G401 (cell line): ENCODE measurements around the gene GSDME. TPM values are rescaled to one million over a fixed set of nuclear protein-coding genes. Genes with fewer than 3 reads are reported as not detected.

ENCODE experiments used
- DNase-seq: peaks from one replicate; pipeline ENCODE4 v3.0.0-alpha.2; 2015; ENCODE audit warnings: low spot score
- in situ Hi-C: cut with HindIII; loops from 2 replicates; pipeline ENCODE4 v1.10.0; 2016; ENCODE audit warnings: low sequenced_read_pairs, mixed read lengths
- total RNA-seq: library from RNA; depleted of rRNA; stranded (reverse); fragments of >200 nt; shearing (Covaris generic); gene quantifications from 2 replicates; pipeline ENCODE4 v1.2.3, GENCODE V29; 2014

The GSDME gene
- total RNA-seq, 1 experiment from 2014 or later = 1.3 TPM

- in situ Hi-C loops = no loop called here
- DNase-seq = no peak
These were observed 43.2 kb downstream of the GSDME start for GRCh38 chr7:24713850-24714675.

DNA sequence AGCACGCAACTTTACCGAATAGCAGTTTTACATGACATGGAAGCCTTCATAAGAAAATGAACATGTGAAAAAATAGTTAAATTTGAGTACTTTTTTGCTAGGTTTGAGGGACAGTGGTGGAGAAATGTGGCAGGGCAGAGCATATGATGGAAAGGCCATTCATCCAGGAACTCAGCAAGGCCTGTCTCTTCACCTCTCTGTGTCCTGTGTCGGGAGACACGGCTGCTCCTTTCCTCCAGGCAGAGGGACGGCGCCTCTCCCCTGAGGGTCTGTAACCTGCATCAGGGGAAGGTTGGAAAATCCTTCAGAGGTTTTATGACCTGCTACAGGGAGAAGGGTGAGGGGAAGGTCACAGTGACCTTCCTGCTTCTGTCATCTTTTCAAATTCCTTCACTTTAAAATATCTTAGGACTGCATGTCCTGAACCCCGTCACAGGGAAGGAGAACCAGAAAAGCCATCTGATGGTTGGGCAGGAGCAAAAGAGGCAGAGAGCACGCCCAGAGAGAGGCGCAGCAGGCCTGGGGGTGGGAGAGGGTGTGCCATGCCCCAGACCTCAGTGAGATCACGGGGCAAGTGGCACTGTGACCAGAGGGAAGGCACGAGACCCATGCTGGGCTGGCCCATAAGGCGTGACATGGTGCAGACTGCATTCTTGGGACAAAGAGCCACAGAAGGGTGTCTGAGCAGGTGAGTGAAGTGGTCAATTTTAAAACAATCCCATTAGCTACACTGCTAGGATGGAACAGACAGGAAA, 44.0 kb downstream of the GSDME start:
- in situ Hi-C loops = no loop called here
- no peak for DNase-seq

- no peak for DNase-seq
- in situ Hi-C loops = no loop called here
These were observed 47.5 kb downstream of the GSDME start for GRCh38 chr7:24709585-24710360.

GRCh38 chr7:24709051-24709450, 48.2 kb downstream of the GSDME start:
- in situ Hi-C loops = no loop called here

DNA sequence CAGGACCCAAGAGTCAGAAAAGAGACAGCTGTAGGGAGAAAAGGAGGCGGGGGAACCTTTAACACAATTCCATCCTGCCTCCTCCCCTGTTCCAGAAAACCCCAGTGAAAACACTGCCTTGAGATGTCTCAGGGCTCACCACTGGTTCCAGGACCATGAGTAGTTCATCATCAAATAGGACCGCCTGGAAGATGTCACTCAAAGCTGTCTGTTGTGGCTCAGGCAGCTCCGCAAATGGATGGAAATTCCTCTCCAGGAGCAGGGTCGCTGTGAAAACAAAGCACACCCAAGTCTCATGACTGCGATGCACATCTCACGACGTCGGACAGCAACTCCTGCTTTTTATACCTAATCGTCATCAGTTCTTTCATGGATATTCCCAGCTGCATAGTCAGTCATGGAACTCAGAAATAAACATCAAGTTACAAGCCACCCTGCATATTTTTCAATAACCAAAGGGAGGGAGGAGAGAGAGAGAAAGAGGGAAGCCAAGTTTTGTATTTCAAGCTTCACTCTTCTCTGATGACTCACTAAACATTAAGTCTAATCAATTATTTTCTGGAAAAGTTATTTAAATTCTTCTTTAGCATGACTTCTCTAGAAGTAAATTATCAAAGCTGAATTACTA, 49.2 kb downstream of the GSDME start:
- no peak for DNase-seq
- in situ Hi-C loops = no loop called here

More at GRCh38 chr7:24709051-24709450, 48.2 kb downstream of the GSDME start:
- DNase-seq = no peak

DNA sequence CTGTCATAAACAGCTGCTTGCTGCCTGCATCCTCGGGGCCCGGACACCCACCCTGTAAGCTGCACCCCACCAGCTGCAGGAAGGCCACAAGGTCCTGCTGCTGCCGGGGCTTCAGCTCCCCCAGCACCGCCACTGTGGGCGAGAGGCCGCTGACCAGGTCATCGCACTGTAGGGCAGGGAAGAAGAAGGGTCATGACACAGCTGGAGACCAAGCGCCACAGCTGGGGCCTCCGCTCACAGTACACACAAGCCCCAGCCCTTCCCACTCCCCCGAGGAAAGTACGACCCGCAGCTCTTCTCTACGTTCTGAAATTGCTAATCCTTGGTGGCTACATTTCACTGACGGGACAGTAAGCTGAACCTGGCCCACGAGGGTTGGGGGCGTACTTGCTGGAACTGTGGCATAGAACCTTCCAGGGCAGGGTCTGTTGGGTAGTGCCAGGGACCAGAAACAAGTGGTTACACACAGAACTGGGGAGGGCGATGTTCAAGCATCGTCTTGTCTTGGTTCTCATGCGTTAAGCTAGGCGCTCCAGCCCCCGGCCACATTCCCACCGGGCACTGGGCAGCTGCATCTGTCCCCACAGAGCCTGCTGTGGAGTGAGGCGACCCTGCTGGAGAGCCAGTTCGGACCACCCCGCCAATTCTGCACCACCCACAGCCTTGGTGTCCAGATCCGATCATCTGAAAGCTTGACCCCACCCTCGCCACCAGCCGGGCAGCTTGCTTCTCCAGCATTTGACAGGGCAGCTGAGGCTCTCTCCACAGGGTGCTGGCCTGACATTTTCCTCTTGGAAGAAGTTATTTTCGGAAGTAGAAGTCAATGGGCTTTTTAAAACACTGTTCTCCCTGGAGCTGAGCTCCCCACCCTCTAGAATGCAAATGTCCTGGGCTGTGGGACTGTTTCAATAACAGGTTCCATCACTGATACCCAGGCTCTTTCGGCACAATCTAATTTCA, 50.8 kb downstream of the GSDME start:
- DNase-seq = peak; percentile 25
- in situ Hi-C loops = no loop called here

- DNase-seq = no peak
- in situ Hi-C loops = no loop called here
These were observed 51.8 kb downstream of the GSDME start for GRCh38 chr7:24705461-24705954.

GRCh38 chr7:24704311-24704710, 53.0 kb downstream of the GSDME start:
- in situ Hi-C loops = no loop called here
- no peak for DNase-seq

DNA sequence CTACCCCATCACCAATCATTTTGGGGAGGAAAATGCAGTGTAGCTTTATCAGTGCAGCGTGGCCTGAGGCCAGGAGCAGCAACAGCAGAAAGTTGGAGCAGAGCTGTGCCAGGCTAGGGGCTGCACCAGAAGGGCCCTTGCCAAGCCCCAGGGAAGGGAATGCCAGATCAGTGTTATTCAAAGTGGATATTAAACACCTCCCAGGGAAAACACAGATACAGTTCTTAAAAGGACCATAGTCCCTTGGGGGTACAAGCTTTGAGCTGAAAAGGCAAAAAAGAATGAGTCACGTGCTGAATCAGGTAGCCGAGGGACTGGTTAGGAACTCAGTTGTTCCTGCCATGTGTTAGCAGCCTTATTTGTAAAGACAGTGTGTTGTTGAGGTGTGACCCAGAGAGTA, 54.0 kb downstream of the GSDME start:
- DNase-seq = no peak
- in situ Hi-C loops = no loop called here

GRCh38 chr7:24702755-24703154, 54.5 kb downstream of the GSDME start:
- in situ Hi-C loops = no loop called here
- DNase-seq = no peak

DNA sequence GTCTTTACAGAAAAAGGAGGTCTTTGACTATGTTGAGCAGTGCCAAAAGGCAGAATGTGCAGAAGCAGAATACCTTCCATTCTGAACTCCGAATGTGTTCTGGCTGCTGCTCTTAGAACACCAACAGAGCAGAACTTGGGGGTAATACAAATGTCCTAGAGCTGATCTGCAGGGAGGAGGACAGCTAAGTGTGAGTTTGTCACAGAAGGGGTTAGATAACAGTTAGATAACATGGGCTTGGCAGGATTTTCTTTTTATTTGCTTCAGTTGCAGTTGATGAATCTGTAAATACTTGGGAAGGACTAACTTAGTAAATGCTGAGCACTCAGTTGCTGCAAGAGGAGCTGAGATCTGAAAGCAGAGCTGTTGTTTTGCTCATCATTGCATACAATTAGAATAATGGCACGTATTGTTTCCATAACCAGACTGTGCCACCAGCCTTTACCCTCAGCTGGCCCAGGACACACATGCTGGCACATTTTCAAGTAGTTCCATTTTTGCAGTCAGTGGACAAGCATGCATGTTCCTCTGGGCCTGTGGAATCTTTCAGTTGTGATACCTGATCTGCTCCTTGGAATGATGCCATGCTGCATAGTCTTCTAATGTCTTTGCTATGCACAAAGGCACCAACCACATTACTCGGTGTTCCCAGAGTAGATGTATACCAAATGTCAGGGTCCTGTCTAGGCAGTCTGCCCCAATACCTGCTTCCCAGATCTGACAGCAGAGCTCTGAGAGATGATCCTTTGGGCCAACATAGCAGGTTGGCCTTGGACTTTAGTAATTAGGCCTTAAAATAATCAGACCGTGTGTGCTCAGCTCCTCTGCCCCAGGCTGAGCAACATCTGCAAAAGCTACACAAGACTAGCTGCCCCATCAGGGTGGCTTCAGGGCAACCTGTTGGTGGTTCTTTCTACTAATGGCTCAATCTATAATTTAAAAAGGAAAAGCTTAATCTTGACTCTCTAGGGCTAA, 55.7 kb downstream of the GSDME start:
- in situ Hi-C loops = no loop called here
- no peak for DNase-seq

GRCh38 chr7:24700521-24701260, 56.6 kb downstream of the GSDME start:
- no peak for DNase-seq
- in situ Hi-C loops = no loop called here

- in situ Hi-C loops = no loop called here
- no peak for DNase-seq
These were observed 58.6 kb downstream of the GSDME start for GRCh38 chr7:24698531-24699266.

DNA sequence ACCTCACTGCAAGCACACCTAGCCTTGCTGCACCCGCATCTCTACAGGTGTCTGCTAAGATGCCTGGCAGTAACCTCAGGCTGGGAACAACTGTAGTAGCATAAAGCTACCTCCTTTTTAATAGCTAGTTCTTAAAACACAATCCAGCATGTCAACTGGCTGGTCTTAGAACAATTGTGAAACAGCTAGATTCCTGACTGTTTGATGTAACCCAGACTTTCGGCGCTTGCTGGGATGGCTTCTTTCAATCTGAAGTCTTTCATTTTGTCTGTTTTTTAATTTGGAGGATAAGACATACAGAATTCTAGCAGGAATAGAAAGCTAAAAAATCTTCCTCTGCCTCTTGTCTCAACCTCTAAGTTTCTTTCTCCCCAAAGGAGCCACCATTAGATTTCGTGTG, 59.8 kb downstream of the GSDME start:
- no peak for DNase-seq
- in situ Hi-C loops = no loop called here

DNA sequence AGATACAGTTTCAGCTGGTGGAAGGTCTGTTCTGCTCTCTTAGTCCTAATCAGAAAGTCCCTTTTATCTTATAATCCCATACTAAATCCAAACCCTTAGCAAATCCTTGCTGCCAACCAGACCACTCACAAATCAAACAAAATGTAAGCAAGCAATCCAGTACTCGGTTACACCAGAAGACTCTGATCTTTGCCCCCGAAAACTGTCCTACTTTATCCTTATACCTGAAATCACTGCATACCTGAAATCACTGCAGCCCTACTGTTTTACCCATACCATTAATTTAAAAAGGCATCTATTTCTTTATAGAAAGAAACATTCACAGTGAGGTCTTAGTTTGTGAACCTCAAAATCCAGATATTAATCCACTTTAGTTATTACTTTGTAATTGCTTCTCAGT, 64.7 kb downstream of the GSDME start:
- no peak for DNase-seq
- in situ Hi-C loops = no loop called here

GRCh38 chr7:24690251-24690650, 67.0 kb downstream of the GSDME start:
- in situ Hi-C loops = no loop called here
- DNase-seq = no peak
